ENCODE measurements around the gene CYP3A7.
"Not testable (repeated sequence)": the region's sequence is repeated elsewhere in the genome, so short reads cannot be mapped to it uniquely, and the experiment has no call there.

CYP3A7 gene

GRCh38 chr7:99698867-99699730, 35.9 kb downstream of the CYP3A7 start:
- not testable (repeated sequence) for DNase-seq

GRCh38 chr7:99694912-99695304, 40.1 kb downstream of the CYP3A7 start:
- no peak for DNase-seq

- DNase-seq, result no peak
These were observed 40.6 kb downstream of the CYP3A7 start for GRCh38 chr7:99694201-99694911.

- DNase-seq, result peak; percentile 33 to 55
These were observed 41.4 kb downstream of the CYP3A7 start for GRCh38 chr7:99693427-99694200.

- no peak for DNase-seq
These were observed 41.9 kb downstream of the CYP3A7 start for GRCh38 chr7:99693100-99693426.

GRCh38 chr7:99692563-99692962, 42.4 kb downstream of the CYP3A7 start:
- not testable (repeated sequence) for DNase-seq

GRCh38 chr7:99691658-99692057, 43.3 kb downstream of the CYP3A7 start:
- DNase-seq, result not testable (repeated sequence)

- DNase-seq, result not testable (repeated sequence)
These were observed 44.1 kb downstream of the CYP3A7 start for GRCh38 chr7:99690918-99691317.

- peak in 1 of 2 experiments; percentile 36 for DNase-seq
These were observed 49.0 kb downstream of the CYP3A7 start for GRCh38 chr7:99685871-99686608.

GRCh38 chr7:99685129-99685758, 49.8 kb downstream of the CYP3A7 start:
- DNase-seq, result no peak

- DNase-seq, result peak in 1 of 2 experiments; percentile 19
These were observed 55.4 kb downstream of the CYP3A7 start, which contains the start of gene CYP3A5 for GRCh38 chr7:99679400-99680191. CYP3A5 (minus strand) TSS chr7:99679996; CDS start chr7:99679896, 100 bp downstream.

GRCh38 chr7:99679032-99679399, 56.0 kb downstream of the CYP3A7 start:
- DNase-seq, result no peak

- no peak for DNase-seq
These were observed 57.3 kb downstream of the CYP3A7 start for GRCh38 chr7:99677648-99678045.

- no peak for DNase-seq
These were observed 57.9 kb downstream of the CYP3A7 start for GRCh38 chr7:99677013-99677647.

- no peak for DNase-seq
These were observed 59.8 kb downstream of the CYP3A7 start for GRCh38 chr7:99674995-99675742.

GRCh38 chr7:99672573-99672972, 62.4 kb downstream of the CYP3A7 start:
- DNase-seq, result no peak

GRCh38 chr7:99669782-99670181, 65.2 kb downstream of the CYP3A7 start:
- no peak for DNase-seq

- no peak for DNase-seq
These were observed 66.5 kb downstream of the CYP3A7 start for GRCh38 chr7:99668541-99668940.

GRCh38 chr7:99667179-99667578, 67.8 kb downstream of the CYP3A7 start:
- no peak for DNase-seq

- no peak for DNase-seq
These were observed 69.0 kb downstream of the CYP3A7 start for GRCh38 chr7:99666013-99666395.

Measured in SHP77 (cell line).